H4 (cell line): Measurements from ENCODE around the gene KARS1. TPM values are rescaled to one million over a fixed set of nuclear protein-coding genes. Genes with fewer than 3 reads are reported as not detected.

Source experiments
- DNase-seq: peaks from one replicate; pipeline ENCODE4 v3.0.0-alpha.2; 2015; ENCODE audit warnings: low spot score
- total RNA-seq: library from RNA; depleted of rRNA; stranded (reverse); fragments of >200 nt; shearing (Covaris generic); gene quantifications from 2 replicates; pipeline ENCODE4 v1.2.3, GENCODE V29; 2014; rRNA removed

KARS1 gene
- total RNA-seq, 1 experiment from 2014 or later = 276 TPM

- no peak for DNase-seq
These were observed 68.1 kb downstream of the KARS1 start for GRCh38 chr16:75579281-75579834.

DNA sequence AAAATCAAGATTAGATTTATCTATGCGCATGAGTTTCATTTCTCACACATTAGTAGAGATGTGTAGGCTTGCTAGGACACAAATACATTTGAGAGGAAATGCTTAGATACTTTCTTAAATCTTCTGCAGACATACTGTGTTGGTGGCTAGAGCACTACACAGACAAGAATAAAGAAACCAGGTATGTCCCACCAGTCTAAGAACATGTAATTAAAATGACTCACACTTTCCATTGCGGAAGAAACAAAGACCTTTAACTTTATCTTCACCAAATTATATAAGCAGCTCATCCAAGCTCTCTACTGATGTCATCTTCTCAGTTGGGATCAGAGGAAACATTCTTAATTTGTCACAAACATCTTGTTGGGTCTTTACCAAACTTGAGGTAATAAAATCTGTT is 68.7 kb downstream of the KARS1 start:
- no peak for DNase-seq

DNA sequence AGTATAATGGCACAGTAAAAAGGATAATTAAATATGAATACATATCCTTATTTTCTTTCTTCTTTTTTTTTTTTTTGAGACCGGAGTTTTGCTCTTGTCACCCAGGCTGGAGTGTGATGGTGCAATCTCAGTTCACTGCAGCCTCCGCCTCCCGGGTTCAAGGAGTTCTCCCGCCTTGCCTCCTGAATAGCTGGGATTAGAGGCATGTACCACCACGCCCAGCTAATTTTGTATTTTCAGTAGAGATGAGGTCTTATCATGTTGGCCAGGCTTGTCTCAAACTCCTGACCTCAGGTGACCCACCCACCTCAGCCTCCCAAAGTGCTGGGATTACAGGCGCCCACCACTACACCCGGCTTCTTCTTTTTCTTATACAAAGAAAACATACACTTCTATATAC is 69.3 kb downstream of the KARS1 start:
- no peak for DNase-seq

Other genes with a start within 250 kb of the KARS1 start
- 53.3 and 65.4 TPM in 2 replicates for gene CFDP1, start 214.2 kb downstream of the KARS1 start, total RNA-seq
- gene TMEM170A, start 183.0 kb downstream of the KARS1 start, total RNA-seq = 19.2 and 24.1 TPM in 2 replicates
- 0.04 TPM in 2 replicates for gene CHST6, start 152.2 kb downstream of the KARS1 start, total RNA-seq
- gene CHST5, start 111.6 kb downstream of the KARS1 start, total RNA-seq = 0.04 TPM in 1 of 2 replicates, not detected in the other
- 17.8 and 20.6 TPM in 2 replicates for gene TMEM231, start 91.4 kb downstream of the KARS1 start, total RNA-seq
- gene GABARAPL2, start 81.3 kb downstream of the KARS1 start, total RNA-seq = 50.6 and 85.4 TPM in 2 replicates
- 79.7 and 81.1 TPM in 2 replicates for gene ADAT1, start 24.4 kb downstream of the KARS1 start, total RNA-seq
- gene TERF2IP, start 108 bp upstream of the KARS1 start, total RNA-seq = 38.9 and 40.2 TPM in 2 replicates
- not detected in 2 replicates for gene CPHXL2, start 29.3 kb upstream of the KARS1 start, total RNA-seq
- gene DUXB, start 53.8 kb upstream of the KARS1 start, total RNA-seq = not detected in 2 replicates
- gene CPHXL, start 78.8 kb upstream of the KARS1 start, total RNA-seq = not detected in 2 replicates